Loucy (cell line): ENCODE measurements around the gene SRA1.
"Not testable (repeated sequence)": the region's sequence is repeated elsewhere in the genome, so short reads cannot be mapped to it uniquely, and the experiment has no call there.

Experiments used
- H2AFZ ChIP-seq: fragments of 200-600 bp; sonication (generic); 2 replicates; pipeline ENCODE4 v1.6.0; 2016; ENCODE audit warnings: antibody characterized with exemption, mild to moderate bottlenecking, low read length, moderate library complexity
- H3F3A ChIP-seq: fragments of 200-600 bp; 2 replicates; pipeline ENCODE4 v1.6.0; 2016; ENCODE audit warnings: antibody characterized with exemption, low read depth, mild to moderate bottlenecking
- H3K27me3 ChIP-seq: fragments of 200-600 bp; sonication (generic); 2 replicates; pipeline ENCODE4 v1.6.1; 2014; ENCODE audit warnings: low read length, mild to moderate bottlenecking; ENCODE audit not compliant: insufficient read depth, poor library complexity, severe bottlenecking
- H3K36me3 ChIP-seq: fragments of 200-600 bp; sonication (generic); 2 replicates; pipeline ENCODE4 v1.6.1; 2016; ENCODE audit warnings: low read length; ENCODE audit not compliant: insufficient read depth
- H3K4me1 ChIP-seq: fragments of 200-600 bp; sonication (generic); 2 replicates; pipeline ENCODE4 v1.5.1; 2014; ENCODE audit warnings: low read length, mild to moderate bottlenecking; ENCODE audit not compliant: insufficient read depth, poor library complexity, severe bottlenecking
- H3K4me2 ChIP-seq: fragments of 200-600 bp; sonication (generic); 2 replicates; pipeline ENCODE4 v1.6.0; 2014; ENCODE audit warnings: antibody characterized with exemption, low read length, low read depth, mild to moderate bottlenecking; ENCODE audit not compliant: poor library complexity, severe bottlenecking
- H3K4me3 ChIP-seq: fragments of 200-600 bp; sonication (generic); 2 replicates; pipeline ENCODE4 v1.5.1; 2014; ENCODE audit warnings: low read length, mild to moderate bottlenecking, mixed read lengths; ENCODE audit not compliant: poor library complexity, severe bottlenecking
- H3K79me2 ChIP-seq: fragments of 200-600 bp; sonication (generic); 2 replicates; pipeline ENCODE4 v1.6.1; 2014; ENCODE audit warnings: low read length; ENCODE audit not compliant: insufficient read depth
- H3K9ac ChIP-seq: fragments of 200-600 bp; sonication (generic); 2 replicates; pipeline ENCODE4 v1.6.0; 2014; ENCODE audit warnings: mild to moderate bottlenecking, low read depth, low read length, moderate library complexity; ENCODE audit not compliant: poor library complexity, severe bottlenecking
- H3K9me2 ChIP-seq: fragments of 200-600 bp; sonication (generic); replicated peaks from 2 replicates; pipeline ENCODE4 v1.6.1; 2016; ENCODE audit warnings: low read depth, low read length, mixed read lengths
- H3K9me3 ChIP-seq: fragments of 200-600 bp; sonication (generic); 2 replicates; pipeline ENCODE4 v1.6.1; 2014; ENCODE audit warnings: mild to moderate bottlenecking, antibody characterized with exemption, low read length, low read depth; ENCODE audit not compliant: insufficient read depth
- H4K20me1 ChIP-seq: fragments of 200-600 bp; sonication (generic); 2 replicates; pipeline ENCODE4 v1.6.0; 2014; ENCODE audit warnings: antibody characterized with exemption, low read length, mild to moderate bottlenecking; ENCODE audit not compliant: insufficient read depth, poor library complexity, severe bottlenecking
- EZH2phosphoT487 ChIP-seq: fragments of 200-600 bp; IDR thresholded peaks from 2 replicates; pipeline ENCODE4 v1.6.1; 2018; ENCODE audit warnings: antibody characterized with exemption, mild to moderate bottlenecking, moderate library complexity, borderline replicate concordance
- TF ChIP-seq, protein P1 (sequence below): fragments of 200-600 bp; sonication (generic); conservative IDR thresholded peaks from 2 replicates; pipeline ENCODE4 v1.5.1; 2014; ENCODE audit warnings: mild to moderate bottlenecking, antibody characterized with exemption, low read length

Gene SRA1

DNA sequence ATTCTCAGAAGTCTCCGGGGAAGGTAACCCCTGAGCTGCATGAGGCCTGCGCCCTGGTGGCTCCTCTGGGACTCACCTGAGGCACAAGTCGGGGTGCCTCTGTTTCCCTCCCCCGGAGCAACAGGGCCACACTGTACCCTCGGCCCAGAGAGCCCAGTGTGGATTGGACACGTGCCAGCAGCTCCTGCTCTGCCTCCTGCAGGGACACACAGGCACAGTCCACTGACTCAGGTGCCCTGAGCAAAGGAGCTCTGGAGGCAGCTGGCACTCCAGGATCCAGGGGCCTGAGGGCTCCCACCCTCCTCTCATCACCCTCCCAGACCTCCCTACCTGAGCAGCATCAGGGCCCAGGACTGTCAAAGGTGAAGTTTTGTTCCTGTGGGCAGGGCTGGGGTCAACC, 36.9 kb upstream of the SRA1 start:
- H3K4me2 ChIP-seq, result no peak overlapping the region
- H3K9ac ChIP-seq, result no peak overlapping the region
- H3K4me3 ChIP-seq, result no peak overlapping the region
- no peaks in the 10 kb centered on the region for H3K79me2 ChIP-seq
- H4K20me1 ChIP-seq, result no peaks in the 10 kb centered on the region
- no peaks in the 10 kb centered on the region for H3K36me3 ChIP-seq
- no peaks in the 10 kb centered on the region for H3F3A ChIP-seq
- H3K27me3 ChIP-seq, result no peaks in the 10 kb centered on the region
- no peaks in the 10 kb centered on the region for H3K9me2 ChIP-seq
- no peaks in the 10 kb centered on the region for H3K9me3 ChIP-seq
- TF ChIP-seq EZH2phosphoT487, result no peak
- TF ChIP-seq, protein P1, sequence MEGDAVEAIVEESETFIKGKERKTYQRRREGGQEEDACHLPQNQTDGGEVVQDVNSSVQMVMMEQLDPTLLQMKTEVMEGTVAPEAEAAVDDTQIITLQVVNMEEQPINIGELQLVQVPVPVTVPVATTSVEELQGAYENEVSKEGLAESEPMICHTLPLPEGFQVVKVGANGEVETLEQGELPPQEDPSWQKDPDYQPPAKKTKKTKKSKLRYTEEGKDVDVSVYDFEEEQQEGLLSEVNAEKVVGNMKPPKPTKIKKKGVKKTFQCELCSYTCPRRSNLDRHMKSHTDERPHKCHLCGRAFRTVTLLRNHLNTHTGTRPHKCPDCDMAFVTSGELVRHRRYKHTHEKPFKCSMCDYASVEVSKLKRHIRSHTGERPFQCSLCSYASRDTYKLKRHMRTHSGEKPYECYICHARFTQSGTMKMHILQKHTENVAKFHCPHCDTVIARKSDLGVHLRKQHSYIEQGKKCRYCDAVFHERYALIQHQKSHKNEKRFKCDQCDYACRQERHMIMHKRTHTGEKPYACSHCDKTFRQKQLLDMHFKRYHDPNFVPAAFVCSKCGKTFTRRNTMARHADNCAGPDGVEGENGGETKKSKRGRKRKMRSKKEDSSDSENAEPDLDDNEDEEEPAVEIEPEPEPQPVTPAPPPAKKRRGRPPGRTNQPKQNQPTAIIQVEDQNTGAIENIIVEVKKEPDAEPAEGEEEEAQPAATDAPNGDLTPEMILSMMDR, result no peak
- no peaks in the 10 kb centered on the region for H3K4me1 ChIP-seq
- no peak overlapping the region for H2AFZ ChIP-seq

DNA sequence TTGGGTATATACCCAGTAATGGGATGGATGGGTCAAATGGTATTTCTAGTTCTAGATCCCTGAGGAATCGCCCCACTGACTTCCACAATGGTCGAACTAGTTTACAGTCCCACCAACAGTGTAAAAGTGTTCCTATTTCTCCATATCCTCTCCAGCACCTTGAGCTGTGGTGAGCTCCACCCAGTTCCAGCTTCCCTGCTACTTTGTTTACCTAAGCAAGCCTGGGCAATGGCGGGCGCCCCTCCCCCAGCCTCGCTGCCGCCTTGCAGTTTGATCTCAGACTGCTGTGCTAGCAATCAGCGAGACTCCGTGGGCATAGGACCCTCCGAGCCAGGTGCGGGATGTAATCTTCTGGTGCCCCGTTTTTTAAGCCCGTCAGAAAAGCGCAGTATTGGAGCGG, 35.8 kb upstream of the SRA1 start:
- H3K4me3 ChIP-seq, H3K4me2 ChIP-seq, H2AFZ ChIP-seq, H3K27me3 ChIP-seq, H3K9ac ChIP-seq, H3K9me2 ChIP-seq, H3K79me2 ChIP-seq, H3K4me1 ChIP-seq, H3K36me3 ChIP-seq, H3F3A ChIP-seq, H4K20me1 ChIP-seq, H3K9me3 ChIP-seq: not testable (repeated sequence)

DNA sequence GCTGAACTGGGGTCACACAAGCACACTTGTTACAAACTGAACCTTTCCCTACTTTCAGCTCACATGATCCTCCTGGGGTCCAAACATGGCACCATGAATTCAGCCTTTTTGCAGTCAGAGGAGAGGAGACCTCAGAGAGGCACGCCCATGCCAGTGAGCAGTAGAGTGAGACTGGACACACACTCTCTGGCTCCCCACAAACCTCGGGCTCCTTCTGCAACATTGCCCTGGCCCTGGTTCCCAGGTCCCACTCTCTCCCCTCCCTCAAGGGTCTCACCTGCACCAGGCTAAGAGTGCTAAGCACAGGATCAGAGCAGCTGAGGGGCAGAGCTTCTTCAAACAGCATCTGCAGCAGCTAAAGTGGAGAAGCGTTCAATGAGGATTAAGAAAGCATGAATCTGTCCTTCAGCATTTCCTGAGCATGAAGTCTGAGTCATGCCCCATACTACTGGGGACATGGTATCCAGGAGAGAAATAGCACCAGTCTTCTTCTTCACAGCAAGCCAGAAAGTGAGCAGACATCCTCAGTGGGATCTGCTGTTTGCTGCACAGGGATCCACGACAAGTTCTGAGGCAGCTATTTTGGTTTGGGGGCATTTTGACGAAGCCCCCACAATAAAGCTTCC, 34.6 kb upstream of the SRA1 start:
- Histone ChIP-seq H3K9ac (no peak overlapping the region), H3K27me3 (no peaks in the 10 kb centered on the region), H3K9me2 (no peaks in the 10 kb centered on the region), H2AFZ (no peak overlapping the region), H3F3A (no peaks in the 10 kb centered on the region), H3K79me2 (no peaks in the 10 kb centered on the region), H3K36me3 (no peaks in the 10 kb centered on the region), H3K4me1 (no peaks in the 10 kb centered on the region), H3K4me3 (no peak overlapping the region), H3K4me2 (no peak overlapping the region), H3K9me3 (no peaks in the 10 kb centered on the region), H4K20me1 (no peaks in the 10 kb centered on the region)
- no peak for TF ChIP-seq EZH2phosphoT487
- TF ChIP-seq, protein P1, result no peak

DNA sequence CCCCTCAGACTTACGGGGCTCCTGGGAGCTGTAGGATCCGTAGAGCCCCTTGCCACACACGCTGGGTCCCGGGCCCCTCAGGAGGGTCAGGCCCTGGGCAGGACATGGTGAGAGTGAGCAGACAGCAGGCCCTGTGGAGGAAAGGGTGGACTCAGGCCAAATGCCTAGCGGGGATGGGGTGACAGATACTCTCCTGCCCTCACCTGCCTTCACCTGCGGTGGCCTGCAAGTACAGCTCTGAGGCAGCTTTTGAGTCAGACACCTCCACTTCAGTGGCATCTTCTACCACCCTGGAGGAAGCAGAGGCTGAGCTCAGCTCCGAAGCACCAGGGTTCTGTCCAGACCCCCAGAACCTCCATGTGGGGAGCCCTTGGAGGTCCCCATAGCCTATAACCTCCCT, 33.6 kb upstream of the SRA1 start:
- Histone ChIP-seq H3F3A (no peaks in the 10 kb centered on the region), H3K4me2 (no peak overlapping the region), H4K20me1 (no peaks in the 10 kb centered on the region), H2AFZ (no peak overlapping the region), H3K4me1 (no peaks in the 10 kb centered on the region), H3K9me3 (no peaks in the 10 kb centered on the region), H3K36me3 (no peaks in the 10 kb centered on the region), H3K9ac (no peak overlapping the region), H3K4me3 (no peak overlapping the region), H3K79me2 (no peaks in the 10 kb centered on the region), H3K27me3 (no peaks in the 10 kb centered on the region), H3K9me2 (no peaks in the 10 kb centered on the region)
- TF ChIP-seq, protein P1, result no peak
- no peak for TF ChIP-seq EZH2phosphoT487
